ENCODE measurements around the gene ZNF639. TPM values are rescaled to one million over a fixed set of nuclear protein-coding genes. Genes with fewer than 3 reads are reported as not detected.

The ZNF639 gene
- total and polyA plus RNA-seq, 9 of the 15 experiments (the other 6 are each of a cell fraction or from before 2014, with no cell fraction given) = 17.6 to 88.1 (median 53.7) TPM

GRCh38 chr3:179304605-179305004 is 18.2 kb upstream of the ZNF639 start:
- peak overlapping the region; percentile 85 for H2AFZ ChIP-seq (ENCODE audit: low read depth, low read length)
- no peaks in the 10 kb centered on the region for H4K20me1 ChIP-seq (replicated peaks; ENCODE audit: control insufficient read depth, insufficient read depth, low read length)
- peaks cover 4% of the 10 kb centered on the region; the same call in 1 of the 2 replicates for H3K9me3 ChIP-seq (replicated peaks; ENCODE audit: control insufficient read depth, insufficient read depth, low read depth, low read length)
- FAIRE-seq (no peak), ATAC-seq (peak; percentile 58), DNase-seq (ENCODE audit: extremely low read depth in 1 of 4, low spot score in 3 of 4) (peak in 2 of 4 experiments; percentile 50 to 53)
- H3K36me3 ChIP-seq (ENCODE audit: control insufficient read depth, insufficient read depth, low read length) = no peaks in the 10 kb centered on the region; the same call in 2 of the 3 replicates
- H3K79me2 ChIP-seq (ENCODE audit: control insufficient read depth, insufficient read depth, low read length) = no peaks in the 10 kb centered on the region
- ChIA-PET POLR2A (no interaction called here), CTCF (ENCODE audit: low intra/inter-chr PET ratio) (no interaction called here)
- intact Hi-C loops (cut with micrococcal nuclease) = loop anchor here (5.0 kb wide), 1 partner anchor 157 kb away; the partner anchor contains the start of gene PIK3CA
- no peak overlapping the region; the same call in 1 of the 2 replicates for H3K4me2 ChIP-seq (ENCODE audit: insufficient read depth, low read length)
- H3K27ac ChIP-seq (ENCODE audit: extremely low read depth, low read depth, low read length) = peak overlapping the region; percentile 8; the same call in 1 of the 3 replicates
- in situ Hi-C loops (cut with MboI) = loop anchor here (25.0 kb wide), 1 partner anchor 842 kb away; no protein-coding TSS in a partner anchor
- TF ChIP-seq, protein P1, sequence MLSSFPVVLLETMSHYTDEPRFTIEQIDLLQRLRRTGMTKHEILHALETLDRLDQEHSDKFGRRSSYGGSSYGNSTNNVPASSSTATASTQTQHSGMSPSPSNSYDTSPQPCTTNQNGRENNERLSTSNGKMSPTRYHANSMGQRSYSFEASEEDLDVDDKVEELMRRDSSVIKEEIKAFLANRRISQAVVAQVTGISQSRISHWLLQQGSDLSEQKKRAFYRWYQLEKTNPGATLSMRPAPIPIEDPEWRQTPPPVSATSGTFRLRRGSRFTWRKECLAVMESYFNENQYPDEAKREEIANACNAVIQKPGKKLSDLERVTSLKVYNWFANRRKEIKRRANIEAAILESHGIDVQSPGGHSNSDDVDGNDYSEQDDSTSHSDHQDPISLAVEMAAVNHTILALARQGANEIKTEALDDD (IDR thresholded peaks at IDR 0.05) = 0 out of 2 replicates have a peak, but pooled peaks have one; percentile 19
- TF ChIP-seq PRDM10 (IDR thresholded peaks at IDR 0.05; ENCODE audit: partially characterized antibody) (peak; percentile 37), CEBPZ (IDR thresholded peaks at IDR 0.05; ENCODE audit: borderline replicate concordance, low read depth, low read length) (no peak)
- 7% methylated on average over 2 of the region's 2 CpGs for WGBS (ENCODE audit: insufficient coverage, low coverage, missing lambda C conversion rate)
- no peak overlapping the region for H3K4me3 ChIP-seq
- no TSS peak for BruUV-seq (replicated peaks)
- peak overlapping the region in 1 of 2 experiments; percentile 2; a peak in 1 of 4 replicates for H3K9ac ChIP-seq (ENCODE audit: insufficient read depth in 1 of 2, low read depth in 2 of 2, low read length in 2 of 2)
- no peaks in the 10 kb centered on the region for H3K27me3 ChIP-seq (ENCODE audit: control insufficient read depth in 2 of 2, insufficient read depth in 2 of 2, low read length in 2 of 2)
- H3K9me1 ChIP-seq (ENCODE audit: control insufficient read depth, insufficient read depth, low read length) = no peaks in the 10 kb centered on the region
- H3K4me1 ChIP-seq (replicated peaks in 1 of 2; ENCODE audit: control insufficient read depth in 2 of 2, insufficient read depth in 2 of 2, low read length in 2 of 2) = peaks cover 9 to 16% of the 10 kb centered on the region in 2 experiments; a peak in 3 of 5 replicates

All from K562 (cell line).